Sigmoid colon (tissue), 4 donors: Measurements from ENCODE around the gene TMEM229B.

Source experiments
- EP300 ChIP-seq, 4 donors: sonication (generic); formaldehyde crosslinking; IDR thresholded peaks; one replicate each; pipeline ENCODE4 v1.6.1; 2017; ENCODE audit warnings: antibody characterized with exemption in 4 of 4
- POLR2A ChIP-seq, 2 donors: fragments of 450-650 bp; IDR thresholded peaks; one replicate each; pipeline ENCODE4 v1.6.1; 2016; ENCODE audit warnings: antibody characterized with exemption in 2 of 2, mild to moderate bottlenecking in 2 of 2, moderate library complexity in 2 of 2
- TF ChIP-seq, protein P1 (sequence below), 4 experiments: fragments of 450-650 bp in 3 of 4; fragments of 200-600 bp in 1 of 4; IDR thresholded peaks; one replicate each; pipeline ENCODE4 v1.5.1; 2016 to 2019; ENCODE audit warnings: antibody characterized with exemption in 4 of 4, mild to moderate bottlenecking in 3 of 4, moderate library complexity in 2 of 4

DNA sequence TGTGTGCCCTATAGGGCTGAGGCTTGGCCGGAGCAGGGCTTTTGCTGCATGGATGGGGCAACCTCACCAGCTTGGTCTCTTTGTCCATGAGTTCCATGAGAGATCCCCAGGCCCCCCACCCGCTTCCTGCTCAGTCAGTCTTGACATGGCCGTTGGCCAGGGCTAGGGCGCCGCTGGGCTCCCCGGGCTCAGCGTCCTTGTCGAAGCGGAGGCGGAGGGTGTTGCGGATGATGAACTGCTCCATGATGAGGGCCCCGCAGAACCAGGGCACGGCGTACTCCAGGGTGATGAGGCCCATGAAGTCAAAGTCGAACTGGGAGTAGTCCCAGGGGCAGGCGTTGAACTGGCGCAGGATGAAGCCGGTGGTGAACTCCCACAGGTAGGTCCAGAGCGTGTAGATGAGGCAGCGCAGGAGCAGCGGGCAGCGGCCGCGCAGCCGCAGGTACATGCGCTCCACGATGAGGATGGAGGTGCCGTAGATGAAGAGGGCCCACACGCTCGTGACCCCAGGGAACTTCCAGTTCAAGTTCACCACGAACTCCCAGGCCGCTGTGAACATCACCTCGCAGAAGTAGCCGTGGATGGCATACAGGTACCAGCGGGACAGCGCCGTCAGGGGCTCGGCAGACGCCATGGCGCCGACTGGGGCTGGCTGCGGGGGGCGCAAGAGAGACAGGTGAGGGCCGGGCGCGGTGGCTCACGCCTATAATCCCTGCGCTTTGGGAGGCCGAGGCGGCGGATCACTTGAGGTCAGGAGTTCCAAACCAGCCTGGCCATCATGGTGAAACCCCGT lies 15.0 kb downstream of the TMEM229B start:
- TF ChIP-seq POLR2A (IDR thresholded peaks at IDR 0.05) (no peak), EP300 (IDR thresholded peaks at IDR 0.05) (no peak)
- TF ChIP-seq, protein P1, sequence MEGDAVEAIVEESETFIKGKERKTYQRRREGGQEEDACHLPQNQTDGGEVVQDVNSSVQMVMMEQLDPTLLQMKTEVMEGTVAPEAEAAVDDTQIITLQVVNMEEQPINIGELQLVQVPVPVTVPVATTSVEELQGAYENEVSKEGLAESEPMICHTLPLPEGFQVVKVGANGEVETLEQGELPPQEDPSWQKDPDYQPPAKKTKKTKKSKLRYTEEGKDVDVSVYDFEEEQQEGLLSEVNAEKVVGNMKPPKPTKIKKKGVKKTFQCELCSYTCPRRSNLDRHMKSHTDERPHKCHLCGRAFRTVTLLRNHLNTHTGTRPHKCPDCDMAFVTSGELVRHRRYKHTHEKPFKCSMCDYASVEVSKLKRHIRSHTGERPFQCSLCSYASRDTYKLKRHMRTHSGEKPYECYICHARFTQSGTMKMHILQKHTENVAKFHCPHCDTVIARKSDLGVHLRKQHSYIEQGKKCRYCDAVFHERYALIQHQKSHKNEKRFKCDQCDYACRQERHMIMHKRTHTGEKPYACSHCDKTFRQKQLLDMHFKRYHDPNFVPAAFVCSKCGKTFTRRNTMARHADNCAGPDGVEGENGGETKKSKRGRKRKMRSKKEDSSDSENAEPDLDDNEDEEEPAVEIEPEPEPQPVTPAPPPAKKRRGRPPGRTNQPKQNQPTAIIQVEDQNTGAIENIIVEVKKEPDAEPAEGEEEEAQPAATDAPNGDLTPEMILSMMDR (IDR thresholded peaks at IDR 0.05), result no peak
